ENCODE results near the gene CASTOR1.

The CASTOR1 gene

DNA sequence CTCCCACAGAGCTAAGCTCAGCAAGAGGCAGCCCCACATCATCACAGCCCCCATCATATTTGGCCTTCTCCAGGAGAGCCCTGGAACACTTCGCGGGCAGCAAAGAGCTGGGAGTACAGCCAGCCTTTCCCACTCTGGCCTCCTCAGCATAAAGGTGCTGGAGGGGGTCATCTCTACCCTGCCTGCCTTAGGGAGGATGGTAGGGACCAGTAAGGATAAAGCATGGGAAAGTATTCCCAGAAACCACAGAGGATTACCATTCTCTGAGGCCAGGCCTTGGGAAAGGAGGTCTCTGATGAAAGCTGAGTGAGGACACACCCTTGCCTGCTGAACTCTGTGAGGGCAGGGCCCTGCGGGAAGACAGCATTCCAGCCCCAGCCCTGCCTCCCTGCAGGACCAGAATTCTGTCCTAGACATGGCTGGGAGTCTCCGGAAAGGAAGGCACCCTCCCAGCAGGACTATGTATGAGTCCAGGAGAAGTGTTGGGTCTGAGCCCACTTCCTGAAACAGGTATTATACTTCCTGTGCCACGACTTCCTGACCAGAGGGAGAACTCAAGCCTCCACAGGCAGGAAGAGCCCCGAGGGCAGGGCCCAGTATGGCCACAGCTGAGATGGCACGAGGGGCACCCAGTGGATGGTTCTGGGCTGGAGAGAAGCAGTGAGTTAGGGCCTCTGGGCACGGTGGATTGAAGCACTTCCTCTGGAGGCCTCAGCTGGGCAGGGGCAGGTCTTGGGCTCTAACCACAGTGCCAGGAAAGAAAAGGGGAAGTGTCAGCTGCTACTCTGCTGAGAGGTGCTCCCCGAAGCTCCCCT, 12.9 kb upstream of the CASTOR1 start:
- ChIA-PET CTCF (interaction anchor here (0.8 to 8.0 kb wide), 11 partner anchors 12 to 194 kb away, joined by 3 to 83 read pairs (median 5); partner anchors contain the start of genes CASTOR1 and TBC1D10A), POLR2A (interaction anchor here (0.6 to 1.1 kb wide), 3 partner anchors 14 to 83 kb away, joined by 3 to 5 read pairs (median 4); no protein-coding TSS in a partner anchor)
- Histone ChIP-seq H3K36me3 (ENCODE audit: control insufficient read depth in 4 of 4, insufficient read depth in 4 of 4, low read length in 3 of 4) (peaks cover 3 to 33% (median 13%) of the 10 kb centered on the region in 4 experiments), H3K9me3 (ENCODE audit: control extremely low read depth in 1 of 5, control insufficient read depth in 4 of 5, insufficient read depth in 2 of 5, low read depth in 1 of 5, low read length in 4 of 5) (no peaks in the 10 kb centered on the region), H3K27me3 (replicated peaks in 2 of 5; ENCODE audit: control insufficient read depth in 4 of 5, insufficient read depth in 5 of 5, low read length in 4 of 5) (no peaks in the 10 kb centered on the region), H3K4me3 (ENCODE audit: control insufficient read depth in 1 of 7, extremely low read depth in 1 of 7, insufficient read depth in 4 of 7, low read depth in 2 of 7, low read length in 6 of 7) (peak overlapping the region in 4 of 7 experiments; percentile 27 to 47 (median 32)), H3K4me1 (ENCODE audit: control extremely low read depth in 1 of 4, control insufficient read depth in 4 of 4, insufficient read depth in 4 of 4, low read length in 3 of 4) (peaks cover 32 to 69% (median 66%) of the 10 kb centered on the region in 4 experiments), H3K27ac (ENCODE audit: insufficient read depth in 1 of 2, low read depth in 1 of 2, low read length in 2 of 2, poor library complexity in 1 of 2, severe bottlenecking in 2 of 2) (no peak overlapping the region)
- peak; percentile 73 to 93 (median 91) for DNase-seq
- 12% methylated on average over 6 of the region's 9 CpGs for WGBS (ENCODE audit: insufficient coverage)

DNA sequence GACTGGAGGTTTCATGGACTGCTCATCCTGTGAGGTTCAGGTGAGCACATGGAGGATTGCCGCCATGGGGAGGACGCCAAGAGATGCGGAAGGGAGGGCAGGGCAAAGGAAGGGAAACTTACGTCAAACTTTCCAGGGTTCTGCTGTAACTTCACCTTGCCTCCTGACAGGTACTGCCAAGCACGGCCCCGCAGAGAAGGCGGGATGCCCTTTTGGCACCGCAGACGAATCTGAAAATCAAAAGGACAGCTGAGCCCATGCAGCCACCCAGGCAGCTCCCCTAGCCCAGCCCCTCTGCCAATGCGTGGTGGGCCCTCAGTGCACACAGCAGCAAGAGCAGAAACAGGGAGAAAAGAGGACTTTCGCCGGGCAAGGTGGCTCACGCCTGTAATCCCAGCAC, 10.0 kb upstream of the CASTOR1 start:
- no peak for DNase-seq
- ChIA-PET POLR2A (no interaction called here), CTCF (interaction anchor here (1.5 to 8.0 kb wide), 2 partner anchors 9 to 36 kb away, joined by 3 to 83 read pairs; partner anchors contain the start of gene CASTOR1)
- H3K4me3 ChIP-seq (ENCODE audit: control insufficient read depth in 1 of 7, extremely low read depth in 1 of 7, insufficient read depth in 4 of 7, low read depth in 2 of 7, low read length in 6 of 7) = no peak overlapping the region
- H3K27ac ChIP-seq (ENCODE audit: insufficient read depth in 1 of 2, low read depth in 1 of 2, low read length in 2 of 2, poor library complexity in 1 of 2, severe bottlenecking in 2 of 2) = no peak overlapping the region
- peaks cover 10 to 40% (median 37%) of the 10 kb centered on the region in 4 experiments for H3K4me1 ChIP-seq (ENCODE audit: control extremely low read depth in 1 of 4, control insufficient read depth in 4 of 4, insufficient read depth in 4 of 4, low read length in 3 of 4)
- H3K9me3 ChIP-seq (ENCODE audit: control extremely low read depth in 1 of 5, control insufficient read depth in 4 of 5, insufficient read depth in 2 of 5, low read depth in 1 of 5, low read length in 4 of 5) = no peaks in the 10 kb centered on the region
- no peaks in the 10 kb centered on the region for H3K27me3 ChIP-seq (replicated peaks in 2 of 5; ENCODE audit: control insufficient read depth in 4 of 5, insufficient read depth in 5 of 5, low read length in 4 of 5)
- H3K36me3 ChIP-seq (ENCODE audit: control insufficient read depth in 4 of 4, insufficient read depth in 4 of 4, low read length in 3 of 4) = peaks cover 4 to 59% (median 31%) of the 10 kb centered on the region in 4 experiments
- 96% methylated on average over 13 of the region's 13 CpGs for WGBS (ENCODE audit: insufficient coverage)

DNA sequence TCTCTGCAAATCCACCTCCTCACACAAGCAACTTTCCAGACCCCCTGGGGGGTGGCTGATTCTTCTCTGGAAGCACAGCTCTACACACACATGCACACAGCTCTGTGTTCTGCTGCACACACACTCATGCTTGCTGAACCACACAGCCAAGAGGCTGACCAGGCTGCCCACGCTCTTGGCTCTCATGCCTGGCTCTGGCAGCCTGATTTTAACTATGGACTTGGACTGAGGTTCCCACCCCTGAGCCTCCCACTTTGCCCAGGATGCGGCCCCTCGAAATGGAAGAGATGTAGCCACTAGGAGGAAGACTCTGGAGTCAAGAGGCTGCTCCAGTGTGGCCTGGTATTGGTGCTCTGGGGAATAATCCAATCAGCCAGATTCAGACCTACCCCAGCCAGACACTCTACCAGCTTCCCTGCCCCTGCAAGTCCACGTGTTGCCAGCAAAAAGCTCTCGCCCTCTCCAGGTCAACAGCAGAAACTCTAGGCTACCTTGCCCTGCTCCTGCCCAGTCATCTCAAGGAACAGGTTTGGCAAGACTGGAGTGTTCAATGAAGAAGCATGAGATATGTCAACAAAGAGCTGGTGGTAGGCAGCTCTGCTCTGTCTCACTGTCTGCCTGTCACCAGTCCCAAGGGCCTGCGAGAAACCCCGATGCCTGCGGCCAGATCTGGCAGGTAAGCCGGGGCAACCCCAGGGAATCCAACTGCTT, 8.8 kb upstream of the CASTOR1 start:
- Histone ChIP-seq H3K4me3 (ENCODE audit: control insufficient read depth in 1 of 7, extremely low read depth in 1 of 7, insufficient read depth in 4 of 7, low read depth in 2 of 7, low read length in 6 of 7) (no peak overlapping the region), H3K36me3 (ENCODE audit: control insufficient read depth in 4 of 4, insufficient read depth in 4 of 4, low read length in 3 of 4) (peaks cover 4 to 69% (median 40%) of the 10 kb centered on the region in 4 experiments), H3K4me1 (ENCODE audit: control extremely low read depth in 1 of 4, control insufficient read depth in 4 of 4, insufficient read depth in 4 of 4, low read length in 3 of 4) (peaks cover 5 to 28% (median 25%) of the 10 kb centered on the region in 4 experiments), H3K9me3 (ENCODE audit: control extremely low read depth in 1 of 5, control insufficient read depth in 4 of 5, insufficient read depth in 2 of 5, low read depth in 1 of 5, low read length in 4 of 5) (no peaks in the 10 kb centered on the region), H3K27me3 (replicated peaks in 2 of 5; ENCODE audit: control insufficient read depth in 4 of 5, insufficient read depth in 5 of 5, low read length in 4 of 5) (no peaks in the 10 kb centered on the region), H3K27ac (ENCODE audit: insufficient read depth in 1 of 2, low read depth in 1 of 2, low read length in 2 of 2, poor library complexity in 1 of 2, severe bottlenecking in 2 of 2) (no peak overlapping the region)
- ChIA-PET POLR2A (no interaction called here), CTCF (interaction anchor here (0.6 to 8.0 kb wide), 5 partner anchors 8 to 303 kb away, joined by 3 to 83 read pairs (median 3); partner anchors contain the start of gene CASTOR1)
- over 99% methylated on average over 9 of the region's 9 CpGs for WGBS (ENCODE audit: insufficient coverage)
- DNase-seq = no peak

DNA sequence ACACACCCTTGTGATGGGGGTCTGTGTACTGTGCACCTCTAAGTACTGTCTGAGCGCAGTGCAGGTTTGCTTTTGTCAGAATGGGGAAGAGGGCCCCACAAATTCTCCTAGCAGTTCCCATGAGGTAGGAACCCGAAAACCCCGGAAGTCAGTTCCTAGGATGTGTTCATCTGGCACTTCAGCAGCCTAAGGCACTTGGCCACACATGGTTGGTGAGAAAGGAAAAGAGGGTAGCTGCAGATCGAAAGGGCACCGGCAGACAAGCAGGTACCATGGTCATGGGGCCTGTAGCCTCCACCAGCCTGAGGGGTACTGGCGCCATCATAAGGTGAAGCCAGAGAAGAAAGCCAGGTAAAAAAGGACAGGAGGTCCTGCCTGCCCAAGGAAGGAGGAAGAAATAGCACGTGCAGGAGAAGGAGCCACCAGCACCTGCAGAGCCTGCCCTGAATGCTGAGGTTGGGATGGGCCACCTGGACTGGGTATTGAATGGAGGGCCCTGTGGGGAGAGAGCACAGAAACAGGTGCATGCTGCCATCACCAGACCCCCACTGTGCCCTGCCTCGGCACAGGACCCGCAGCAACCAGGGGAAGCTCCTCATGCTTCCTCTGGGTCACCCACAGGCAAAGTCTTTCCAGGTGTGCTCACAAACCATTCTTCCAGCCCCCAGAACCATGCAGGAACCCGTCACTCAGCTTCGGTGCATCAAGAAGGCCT, 8.1 kb upstream of the CASTOR1 start:
- H3K4me1 ChIP-seq (ENCODE audit: control extremely low read depth in 1 of 4, control insufficient read depth in 4 of 4, insufficient read depth in 4 of 4, low read length in 3 of 4) = peaks cover 4 to 21% (median 18%) of the 10 kb centered on the region in 4 experiments
- POLR2A ChIA-PET = no interaction called here

DNA sequence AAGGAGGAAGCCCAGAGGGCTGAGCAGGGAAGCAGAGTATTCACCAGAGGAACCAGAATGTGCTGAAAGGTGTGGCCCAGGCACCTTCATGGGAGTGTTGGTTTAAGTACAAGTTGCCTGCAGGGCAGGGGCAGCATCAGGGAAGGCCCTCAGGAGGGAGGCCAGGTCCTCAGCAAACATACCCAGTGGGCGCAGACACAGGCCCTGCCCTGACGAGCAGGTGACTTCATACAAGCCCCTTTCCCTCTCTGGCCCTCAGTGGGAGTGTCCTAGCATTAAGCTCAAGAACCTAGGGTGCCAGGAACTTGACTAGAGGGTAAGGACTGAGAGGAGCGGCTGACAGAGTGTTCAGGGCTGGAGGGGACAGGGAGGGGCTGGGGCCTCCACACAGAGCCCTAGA, 7.5 kb upstream of the CASTOR1 start:
- Histone ChIP-seq H3K36me3 (ENCODE audit: control insufficient read depth in 4 of 4, insufficient read depth in 4 of 4, low read length in 3 of 4) (peaks cover 6 to 82% (median 51%) of the 10 kb centered on the region in 4 experiments), H3K27ac (ENCODE audit: insufficient read depth in 1 of 2, low read depth in 1 of 2, low read length in 2 of 2, poor library complexity in 1 of 2, severe bottlenecking in 2 of 2) (no peak overlapping the region), H3K9me3 (ENCODE audit: control extremely low read depth in 1 of 5, control insufficient read depth in 4 of 5, insufficient read depth in 2 of 5, low read depth in 1 of 5, low read length in 4 of 5) (no peaks in the 10 kb centered on the region), H3K27me3 (replicated peaks in 2 of 5; ENCODE audit: control insufficient read depth in 4 of 5, insufficient read depth in 5 of 5, low read length in 4 of 5) (no peaks in the 10 kb centered on the region), H3K4me1 (ENCODE audit: control extremely low read depth in 1 of 4, control insufficient read depth in 4 of 4, insufficient read depth in 4 of 4, low read length in 3 of 4) (peaks cover 0 to 15% (median 12%) of the 10 kb centered on the region in 4 experiments), H3K4me3 (ENCODE audit: control insufficient read depth in 1 of 7, extremely low read depth in 1 of 7, insufficient read depth in 4 of 7, low read depth in 2 of 7, low read length in 6 of 7) (no peak overlapping the region)
- DNase-seq = no peak
- WGBS (ENCODE audit: insufficient coverage) = 100% methylated on average over 3 of the region's 3 CpGs
- ChIA-PET POLR2A (no interaction called here), CTCF (interaction anchor here (1.0 kb wide), 1 partner anchor 11 kb away, joined by 4 read pairs; no protein-coding TSS in a partner anchor)

More for the DNA sequence above, 8.1 kb upstream of the CASTOR1 start:
- 95% methylated on average over 8 of the region's 11 CpGs for WGBS (ENCODE audit: insufficient coverage)
- Histone ChIP-seq H3K4me3 (ENCODE audit: control insufficient read depth in 1 of 7, extremely low read depth in 1 of 7, insufficient read depth in 4 of 7, low read depth in 2 of 7, low read length in 6 of 7) (no peak overlapping the region), H3K27ac (ENCODE audit: insufficient read depth in 1 of 2, low read depth in 1 of 2, low read length in 2 of 2, poor library complexity in 1 of 2, severe bottlenecking in 2 of 2) (no peak overlapping the region), H3K36me3 (ENCODE audit: control insufficient read depth in 4 of 4, insufficient read depth in 4 of 4, low read length in 3 of 4) (peaks cover 4 to 76% (median 46%) of the 10 kb centered on the region in 4 experiments), H3K27me3 (replicated peaks in 2 of 5; ENCODE audit: control insufficient read depth in 4 of 5, insufficient read depth in 5 of 5, low read length in 4 of 5) (no peaks in the 10 kb centered on the region), H3K9me3 (ENCODE audit: control extremely low read depth in 1 of 5, control insufficient read depth in 4 of 5, insufficient read depth in 2 of 5, low read depth in 1 of 5, low read length in 4 of 5) (no peaks in the 10 kb centered on the region)
- DNase-seq = no peak
- CTCF ChIA-PET = interaction anchor here (0.6 to 8.0 kb wide), 5 partner anchors 7 to 303 kb away, joined by 3 to 83 read pairs (median 3); partner anchors contain the start of gene CASTOR1

DNA sequence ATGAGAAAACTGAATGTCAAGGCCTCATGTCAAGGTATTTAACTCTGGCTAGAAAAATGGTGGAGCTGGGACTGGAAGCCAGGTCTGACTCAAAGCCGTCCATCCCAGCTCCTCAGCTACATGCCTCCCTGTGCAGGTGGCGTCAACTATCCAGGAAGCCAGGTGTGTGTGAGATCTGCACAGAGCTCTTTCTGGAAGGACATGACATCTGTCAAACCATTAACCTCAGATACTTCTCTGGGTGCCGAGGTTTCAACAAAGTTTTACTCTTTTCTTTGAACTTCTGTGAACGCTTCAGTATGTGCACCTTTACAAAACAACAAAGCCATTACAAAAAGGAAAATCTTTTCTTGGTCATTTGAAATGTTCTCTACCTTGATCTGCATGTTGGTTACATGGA, 7.0 kb upstream of the CASTOR1 start:
- WGBS (ENCODE audit: insufficient coverage) = 96% methylated on average over 3 of the region's 4 CpGs
- no peak for DNase-seq

More for the DNA sequence above, 7.0 kb upstream of the CASTOR1 start:
- H3K27me3 ChIP-seq (replicated peaks in 2 of 5; ENCODE audit: control insufficient read depth in 4 of 5, insufficient read depth in 5 of 5, low read length in 4 of 5) = no peaks in the 10 kb centered on the region
- H3K9me3 ChIP-seq (ENCODE audit: control extremely low read depth in 1 of 5, control insufficient read depth in 4 of 5, insufficient read depth in 2 of 5, low read depth in 1 of 5, low read length in 4 of 5) = no peaks in the 10 kb centered on the region
- H3K4me1 ChIP-seq (ENCODE audit: control extremely low read depth in 1 of 4, control insufficient read depth in 4 of 4, insufficient read depth in 4 of 4, low read length in 3 of 4) = peaks cover 0 to 10% (median 7%) of the 10 kb centered on the region in 4 experiments
- no peak overlapping the region for H3K27ac ChIP-seq (ENCODE audit: insufficient read depth in 1 of 2, low read depth in 1 of 2, low read length in 2 of 2, poor library complexity in 1 of 2, severe bottlenecking in 2 of 2)
- POLR2A ChIA-PET = no interaction called here
- peaks cover 6 to 86% (median 52%) of the 10 kb centered on the region in 4 experiments for H3K36me3 ChIP-seq (ENCODE audit: control insufficient read depth in 4 of 4, insufficient read depth in 4 of 4, low read length in 3 of 4)
- H3K4me3 ChIP-seq (ENCODE audit: control insufficient read depth in 1 of 7, extremely low read depth in 1 of 7, insufficient read depth in 4 of 7, low read depth in 2 of 7, low read length in 6 of 7) = no peak overlapping the region
- CTCF ChIA-PET = interaction anchor here (0.7 to 1.0 kb wide), 4 partner anchors 9 to 63 kb away, joined by 3 to 4 read pairs (median 4); no protein-coding TSS in a partner anchor
